HG03457 (cell line): ENCODE measurements around the gene CTTNBP2.

ENCODE experiments used
- ATAC-seq: cut with Tn5 transposase; IDR thresholded peaks from one replicate; pipeline ENCODE4 v1.9.1; 2021; ENCODE audit warnings: moderate number of reproducible peaks; ENCODE audit not compliant: unreplicated experiment

The CTTNBP2 gene

DNA sequence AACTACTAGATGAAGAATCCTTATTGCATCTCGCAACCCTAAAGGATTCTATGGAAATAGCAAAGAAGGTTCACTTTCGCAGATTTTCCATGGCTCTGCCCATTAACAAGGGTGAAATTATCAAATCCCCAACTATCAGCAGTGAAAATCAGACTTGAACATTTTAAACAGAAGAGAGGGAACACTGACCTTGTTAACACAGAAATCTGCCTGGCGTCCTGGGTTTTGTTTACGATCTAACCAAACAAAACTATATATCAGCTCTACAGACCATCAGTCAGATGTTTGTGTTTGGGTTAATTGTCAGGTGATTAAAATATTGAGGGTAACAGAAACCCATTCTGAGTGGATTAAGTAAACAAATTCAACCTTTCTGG is 1.9 kb downstream of the CTTNBP2 start:
- no peak for ATAC-seq

GRCh38 chr7:117870448-117871130 is 2.7 kb downstream of the CTTNBP2 start:
- ATAC-seq = no peak

- ATAC-seq = no peak
Observed at GRCh38 chr7:117869374-117869773, 3.9 kb downstream of the CTTNBP2 start.

DNA sequence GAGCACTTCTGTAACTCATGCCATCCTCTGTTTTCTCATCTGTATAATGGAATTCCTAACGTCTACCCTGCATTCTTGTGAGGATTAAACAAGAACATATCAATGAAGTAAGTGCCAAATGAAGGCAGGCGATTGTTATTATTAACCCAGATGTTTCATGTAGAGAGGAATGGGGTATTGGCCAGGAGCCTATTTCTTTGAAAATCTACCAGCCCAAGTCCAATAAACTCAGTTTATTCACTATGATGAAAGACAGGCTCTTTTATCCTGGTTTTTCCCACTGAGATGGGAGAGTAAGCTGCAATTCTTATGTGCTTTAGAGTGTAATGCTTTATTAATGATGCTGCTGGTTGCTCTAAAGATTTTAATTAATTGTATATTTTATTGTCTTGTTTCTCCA is 9.6 kb downstream of the CTTNBP2 start:
- no peak for ATAC-seq

DNA sequence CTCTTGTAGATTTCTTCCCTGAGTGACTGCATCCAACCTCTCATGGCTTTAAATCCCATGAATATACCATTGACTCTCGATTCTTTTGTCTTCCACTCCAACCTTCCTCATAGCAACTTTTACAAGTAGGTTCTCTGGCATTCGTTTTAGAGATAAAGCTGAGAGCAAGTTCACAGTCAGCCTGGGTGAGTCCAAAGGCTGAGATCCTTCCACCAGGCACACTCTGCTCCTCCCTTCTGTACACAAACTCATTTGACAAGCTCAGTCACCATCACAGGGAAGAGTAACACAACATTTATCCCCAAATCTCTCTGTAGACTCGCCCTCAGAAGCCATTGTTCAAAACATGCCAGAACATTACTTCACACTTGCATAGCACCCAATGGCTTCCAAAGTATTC is 10.9 kb downstream of the CTTNBP2 start:
- no peak for ATAC-seq

GRCh38 chr7:117859246-117859812 is 13.9 kb downstream of the CTTNBP2 start:
- ATAC-seq = no peak

GRCh38 chr7:117858712-117859111 is 14.5 kb downstream of the CTTNBP2 start:
- ATAC-seq = no peak

DNA sequence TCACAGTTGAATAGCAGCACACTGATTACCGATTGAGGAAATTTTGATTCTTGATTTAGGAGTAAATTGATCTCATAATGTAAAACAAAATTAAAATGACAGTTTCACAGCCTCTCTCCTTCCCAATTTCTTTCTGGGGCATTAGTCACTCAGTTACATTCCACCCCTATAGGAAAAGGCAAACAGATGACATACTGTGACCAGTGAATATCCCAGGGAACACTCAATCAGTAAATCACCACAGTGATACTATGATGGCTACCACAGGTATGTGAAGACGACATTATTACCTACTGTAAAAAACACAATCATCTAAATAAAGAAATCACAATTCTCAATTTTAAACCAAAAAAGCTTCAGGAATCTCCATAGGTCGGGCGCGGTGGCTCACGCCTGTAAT is 15.5 kb downstream of the CTTNBP2 start:
- ATAC-seq = no peak

- no peak for ATAC-seq
Observed at GRCh38 chr7:117856196-117856595, 17.0 kb downstream of the CTTNBP2 start.

DNA sequence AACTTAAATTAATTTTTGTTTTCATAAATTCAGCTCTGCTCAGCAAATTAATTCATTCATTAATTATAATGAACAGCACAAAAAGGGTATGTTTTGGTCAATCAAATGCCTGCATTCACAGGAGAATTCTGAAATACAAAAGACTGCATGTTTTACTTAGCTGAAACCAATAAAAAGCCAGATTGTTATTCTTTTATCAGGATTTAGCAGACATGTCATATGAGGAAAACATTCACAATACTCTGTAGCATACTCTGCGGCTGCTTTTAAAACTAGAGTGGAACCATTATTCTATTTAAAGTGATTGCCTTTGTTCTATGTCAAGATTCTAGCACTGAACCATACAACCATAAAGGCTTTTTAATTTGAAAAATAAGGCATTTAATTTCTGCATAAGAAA is 19.1 kb downstream of the CTTNBP2 start:
- no peak for ATAC-seq

DNA sequence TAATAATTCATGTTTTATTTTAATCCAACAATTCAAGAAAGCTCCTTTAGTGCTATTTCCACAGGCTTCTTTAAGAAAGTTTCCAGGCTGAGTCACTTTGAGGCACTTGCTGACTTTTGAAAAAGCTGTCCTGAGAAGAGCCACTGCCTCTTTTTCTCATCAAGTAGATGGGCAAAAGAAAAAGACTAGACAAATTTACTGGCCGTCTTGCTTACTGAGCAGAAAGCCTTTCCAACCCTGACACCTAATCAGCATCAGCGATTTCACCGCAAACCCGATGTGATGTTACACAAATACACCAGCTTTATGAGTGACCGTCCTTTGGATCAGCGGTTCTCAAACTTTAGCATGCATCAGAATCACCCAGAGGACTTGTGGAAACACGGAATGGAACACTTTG is 24.3 kb downstream of the CTTNBP2 start:
- ATAC-seq = no peak

DNA sequence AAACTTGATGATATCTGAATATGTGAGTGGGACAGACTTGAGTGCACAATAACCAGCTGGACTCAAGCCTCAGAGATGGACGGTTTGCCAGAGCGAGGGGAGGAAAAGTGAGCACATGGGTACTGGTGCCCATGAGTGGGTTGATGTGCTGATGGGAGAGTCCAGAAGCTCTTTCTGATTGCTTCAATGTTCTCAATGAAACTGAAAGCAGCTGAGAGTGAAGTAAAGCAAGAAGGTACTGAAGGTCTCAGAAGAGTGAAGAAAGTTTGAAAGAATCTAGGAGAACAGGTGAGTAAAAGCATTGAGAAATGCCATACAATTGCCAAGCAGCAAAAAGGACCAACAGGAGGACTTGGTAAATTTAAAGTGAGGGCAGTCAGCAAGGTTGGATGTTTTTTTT is 28.6 kb downstream of the CTTNBP2 start:
- ATAC-seq = no peak

GRCh38 chr7:117841611-117842010 is 31.6 kb downstream of the CTTNBP2 start:
- ATAC-seq = no peak

DNA sequence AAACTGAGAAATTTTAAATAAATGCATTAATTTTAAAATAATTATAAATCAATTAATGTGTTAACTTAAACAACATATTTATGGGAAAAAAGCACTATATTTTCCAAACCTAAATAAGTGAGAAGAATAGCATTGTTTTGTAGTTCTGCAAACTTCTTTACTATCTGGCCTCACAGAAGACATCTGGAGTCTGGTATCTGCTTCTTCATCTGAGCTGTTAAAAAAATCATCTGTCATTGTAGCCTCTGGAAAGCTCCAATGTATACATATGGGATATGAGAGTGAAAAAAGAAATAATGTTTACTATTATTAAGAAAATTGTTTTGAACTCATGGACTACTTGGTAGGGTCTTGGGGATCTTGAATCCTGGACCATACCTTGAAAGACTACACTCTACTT is 32.2 kb downstream of the CTTNBP2 start:
- no peak for ATAC-seq

DNA sequence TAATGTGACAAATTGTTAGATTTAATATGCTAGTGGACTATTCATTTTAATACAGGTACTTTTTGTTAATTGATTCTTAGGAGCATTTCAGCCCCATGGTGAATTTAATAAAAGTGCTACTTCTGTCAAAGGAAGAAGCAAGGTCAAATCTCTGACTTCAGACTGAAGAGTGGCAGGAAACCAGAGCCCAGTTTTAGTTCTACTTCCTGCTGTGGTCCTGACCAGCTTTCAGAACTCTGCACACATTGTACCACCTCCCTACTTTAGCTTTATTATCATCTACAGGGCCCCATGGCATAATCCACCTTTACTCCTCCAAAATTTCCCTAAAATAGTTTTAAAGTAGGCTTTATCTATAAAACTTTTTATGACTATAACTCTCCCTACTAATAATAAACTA is 33.7 kb downstream of the CTTNBP2 start:
- ATAC-seq = peak; percentile 53

GRCh38 chr7:117837841-117838240 is 35.4 kb downstream of the CTTNBP2 start:
- ATAC-seq = peak; percentile 99

GRCh38 chr7:117835016-117835664 is 38.1 kb downstream of the CTTNBP2 start:
- no peak for ATAC-seq

DNA sequence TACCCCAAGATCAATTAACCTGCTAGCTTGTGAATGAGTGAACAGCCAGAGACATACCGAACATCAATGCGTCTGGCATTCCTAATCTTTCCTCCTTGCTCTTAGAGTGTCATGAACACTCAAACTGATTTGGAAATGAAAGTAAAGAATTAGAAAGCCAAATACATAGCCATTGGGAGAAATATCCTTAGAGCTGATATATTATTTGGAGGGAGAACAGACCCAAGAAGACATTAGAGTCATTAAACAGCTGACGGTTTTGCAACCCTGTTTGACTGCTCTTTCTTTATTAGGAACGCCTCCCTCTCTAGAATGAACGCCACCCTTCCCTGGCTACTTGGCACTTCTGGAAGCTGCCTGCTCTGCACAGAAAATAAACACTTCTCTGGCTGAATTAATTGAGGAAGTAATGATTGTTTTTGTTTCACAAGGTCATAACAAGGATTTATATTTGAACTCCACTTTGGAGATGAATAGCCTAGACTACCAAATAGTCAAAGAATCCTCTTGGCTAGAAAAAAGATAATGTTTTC is 42.8 kb downstream of the CTTNBP2 start:
- ATAC-seq = no peak

DNA sequence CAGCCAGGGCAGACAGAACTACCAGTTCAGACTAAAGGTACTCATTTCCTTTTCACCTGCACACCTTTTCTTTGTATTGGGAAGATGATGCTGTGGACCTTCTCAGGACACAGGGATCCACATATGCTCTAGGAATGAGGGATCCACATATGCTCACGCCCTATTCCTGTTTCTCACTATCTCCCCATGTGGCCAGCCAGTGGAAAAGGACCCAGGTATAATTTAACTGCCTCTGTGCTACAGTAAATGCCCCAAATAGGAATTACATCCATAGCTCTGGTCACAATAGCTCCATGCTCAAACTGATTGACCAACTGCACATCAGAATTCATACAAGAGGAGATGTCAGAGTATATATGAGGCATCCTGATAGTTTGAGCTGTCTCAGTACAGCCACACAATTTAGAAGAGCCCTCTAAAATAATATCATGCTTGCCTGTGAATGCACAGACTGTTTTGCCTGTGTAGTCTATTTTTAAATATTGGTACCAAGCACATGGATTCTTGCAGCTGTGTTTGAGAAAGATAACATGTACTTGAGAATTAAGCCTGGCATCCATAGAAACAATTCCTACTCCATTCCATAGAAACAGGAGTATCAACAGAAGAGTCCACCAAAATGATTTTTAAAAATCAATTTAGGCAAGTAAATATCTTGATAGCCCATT is 43.7 kb downstream of the CTTNBP2 start:
- no peak for ATAC-seq

DNA sequence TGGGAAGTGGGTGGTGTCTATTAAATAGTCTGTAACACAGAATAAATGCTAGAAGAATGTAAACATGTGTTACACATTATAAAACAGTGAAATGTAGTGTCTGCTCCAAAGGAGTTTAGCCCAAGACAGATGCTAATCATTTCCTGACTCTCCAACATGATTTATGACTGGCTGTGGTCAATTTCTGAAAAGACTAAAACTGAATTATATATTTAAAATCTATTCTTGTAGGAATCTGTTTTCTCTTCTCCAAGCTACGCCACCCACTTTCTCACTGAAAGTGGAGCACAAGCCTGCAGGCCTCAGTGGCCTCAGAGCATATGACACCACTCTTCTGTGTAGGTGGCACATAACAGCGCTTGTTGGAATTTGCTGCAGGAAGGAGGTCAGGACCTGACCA is 44.4 kb downstream of the CTTNBP2 start:
- no peak for ATAC-seq

- ATAC-seq = no peak
Observed at GRCh38 chr7:117827862-117828261, 45.4 kb downstream of the CTTNBP2 start.

GRCh38 chr7:117825132-117825531 is 48.1 kb downstream of the CTTNBP2 start:
- no peak for ATAC-seq
